HG03378 (cell line): ENCODE data around the gene PAPOLB.

ENCODE experiments used
- ATAC-seq: cut with Tn5 transposase; IDR thresholded peaks from one replicate; pipeline ENCODE4 v1.9.1; 2021; ENCODE audit warnings: mild to moderate bottlenecking, moderate library complexity; ENCODE audit not compliant: unreplicated experiment

Gene PAPOLB

DNA sequence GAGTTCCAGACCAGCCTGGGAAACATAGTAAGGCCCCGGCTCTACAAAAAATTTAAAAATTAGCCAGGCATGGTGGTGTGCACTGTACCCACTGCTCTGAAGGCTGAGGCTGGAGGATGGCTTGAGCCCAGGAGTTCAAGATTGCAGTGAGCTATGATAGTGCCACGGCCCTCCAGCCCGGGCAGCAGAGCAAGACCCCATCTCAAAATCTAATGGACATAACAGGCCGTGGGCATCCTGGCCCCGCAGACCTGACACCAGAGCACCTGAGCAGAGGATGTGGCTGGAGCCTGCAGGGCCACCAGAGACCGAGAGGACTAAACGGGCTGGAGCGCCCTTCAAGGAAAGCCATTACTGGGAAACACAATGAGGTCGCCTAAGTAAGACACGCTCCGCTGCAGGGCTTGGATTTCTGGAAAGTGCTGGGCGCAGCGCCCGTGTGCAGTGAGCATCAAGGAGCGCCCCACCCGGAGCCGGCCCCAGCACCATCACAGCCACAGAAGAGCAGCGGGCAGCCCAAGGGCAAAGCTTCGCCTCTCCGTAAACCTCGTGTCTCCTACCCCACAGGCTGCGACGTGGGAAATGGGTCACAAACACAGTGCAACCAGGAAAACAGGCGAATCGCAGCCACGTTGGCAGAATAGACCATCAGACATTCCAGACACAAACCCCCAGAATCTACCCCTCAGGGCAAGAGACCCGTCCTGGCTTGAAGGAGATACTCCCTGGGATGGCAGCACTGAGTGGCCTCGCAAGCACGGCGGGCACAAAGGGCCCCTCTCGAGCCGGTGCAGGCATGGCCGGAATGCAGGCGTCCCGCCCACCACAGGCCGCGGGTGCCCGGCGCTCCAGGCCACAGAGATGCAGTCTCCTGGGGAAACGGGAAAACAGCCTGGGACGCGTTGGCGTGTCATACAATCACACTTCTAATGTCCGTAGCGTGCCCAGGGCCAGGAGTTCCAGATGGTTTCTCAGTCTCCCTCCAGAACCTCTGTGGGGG, 16.8 kb upstream of the PAPOLB start:
- no peak for ATAC-seq

- no peak for ATAC-seq
Observed at GRCh38 chr7:4876586-4876985, 14.8 kb upstream of the PAPOLB start.

DNA sequence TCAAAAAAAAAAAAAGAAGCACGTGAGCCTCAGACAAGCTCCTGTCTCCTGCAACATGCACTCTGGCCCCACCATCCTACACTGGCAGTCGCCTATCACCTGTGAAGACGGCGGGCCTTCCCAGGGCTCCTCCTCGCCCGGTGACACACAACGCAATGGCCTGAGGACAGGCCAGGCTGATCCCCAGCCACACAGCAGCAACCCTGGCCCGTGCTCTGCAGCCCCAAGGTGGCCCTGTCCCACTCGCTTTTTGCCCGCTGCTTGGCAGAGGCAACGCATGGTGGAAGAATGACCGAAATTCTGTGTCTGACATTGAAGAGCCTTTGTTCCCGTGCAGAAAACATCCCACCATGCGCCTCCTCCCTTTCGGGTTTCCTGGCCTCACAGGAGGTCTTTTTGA, 13.6 kb upstream of the PAPOLB start:
- no peak for ATAC-seq

- no peak for ATAC-seq
Observed at GRCh38 chr7:4873071-4873944, 11.5 kb upstream of the PAPOLB start.

GRCh38 chr7:4871930-4872675, 10.3 kb upstream of the PAPOLB start:
- no peak for ATAC-seq

GRCh38 chr7:4871056-4871680, 9.3 kb upstream of the PAPOLB start:
- ATAC-seq = no peak

- no peak for ATAC-seq
Observed at GRCh38 chr7:4868493-4868892, 6.7 kb upstream of the PAPOLB start.

DNA sequence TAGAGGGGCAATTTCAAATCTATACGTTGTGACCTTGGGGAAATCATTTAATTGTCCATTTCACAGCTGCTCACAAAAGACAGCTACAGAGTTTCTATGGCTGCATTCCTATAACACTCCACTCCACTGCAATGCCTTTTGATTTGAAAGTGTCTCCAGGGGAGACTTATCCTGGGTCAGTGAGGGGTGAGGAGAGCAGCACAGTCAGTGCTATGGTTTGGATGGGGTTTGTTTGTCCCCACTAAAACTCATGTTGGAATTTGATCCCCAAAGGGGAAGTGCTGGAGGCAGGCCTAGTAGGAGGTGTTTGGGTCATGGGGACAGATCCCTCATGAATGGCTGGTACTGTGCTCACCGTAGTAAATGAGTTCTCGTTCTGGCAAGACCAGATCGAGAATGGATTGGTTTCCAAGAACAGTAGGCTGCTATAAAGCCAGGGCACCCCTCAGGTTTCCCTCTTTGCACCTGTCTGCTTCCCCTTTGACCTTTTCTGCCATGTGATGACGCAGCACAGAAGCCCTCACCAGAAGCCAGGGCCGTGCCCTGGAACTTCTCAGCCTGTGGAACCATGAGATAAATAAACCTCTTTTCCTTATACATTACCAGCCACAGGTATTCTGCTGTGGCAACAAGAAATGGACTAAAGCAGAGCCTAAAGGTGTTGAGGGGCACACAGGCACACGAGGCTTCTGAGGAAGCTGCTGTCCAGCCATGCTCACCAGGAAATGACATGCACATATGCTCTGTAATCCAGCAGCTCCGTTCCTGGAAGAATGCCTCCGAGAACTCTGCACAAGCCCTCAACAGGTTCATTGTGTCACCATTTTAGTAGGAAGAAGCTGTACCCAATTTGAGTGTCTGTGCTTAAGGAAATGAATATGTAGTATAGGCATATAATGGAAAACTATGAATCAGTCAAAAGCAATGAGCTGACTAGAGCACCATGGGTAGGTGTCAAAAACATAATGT, 5.0 kb upstream of the PAPOLB start:
- ATAC-seq = no peak

GRCh38 chr7:4862156-4862555, 326 bp upstream of the PAPOLB start:
- no peak for ATAC-seq

GRCh38 chr7:4861227-4861626, 603 bp downstream of the PAPOLB start:
- ATAC-seq = no peak

DNA sequence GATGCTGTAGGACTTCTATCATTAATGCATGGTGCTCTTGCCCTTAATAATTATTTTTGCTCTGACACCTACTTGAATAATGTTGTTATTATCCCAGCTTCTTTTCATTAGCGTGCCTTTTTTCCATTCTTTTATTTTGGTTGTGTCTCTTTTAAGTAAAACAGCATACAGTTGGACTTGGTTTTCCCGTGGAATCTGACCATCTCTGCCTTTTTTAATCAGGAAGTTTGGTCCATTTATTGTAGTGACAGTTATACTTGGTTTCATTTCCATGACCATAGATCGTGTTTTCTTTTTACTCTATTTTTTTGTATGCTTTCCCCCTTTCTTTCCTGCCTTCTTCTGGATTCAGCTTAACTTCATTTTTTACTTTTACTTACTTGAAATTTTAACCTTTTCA, 4.6 kb downstream of the PAPOLB start:
- no peak for ATAC-seq

DNA sequence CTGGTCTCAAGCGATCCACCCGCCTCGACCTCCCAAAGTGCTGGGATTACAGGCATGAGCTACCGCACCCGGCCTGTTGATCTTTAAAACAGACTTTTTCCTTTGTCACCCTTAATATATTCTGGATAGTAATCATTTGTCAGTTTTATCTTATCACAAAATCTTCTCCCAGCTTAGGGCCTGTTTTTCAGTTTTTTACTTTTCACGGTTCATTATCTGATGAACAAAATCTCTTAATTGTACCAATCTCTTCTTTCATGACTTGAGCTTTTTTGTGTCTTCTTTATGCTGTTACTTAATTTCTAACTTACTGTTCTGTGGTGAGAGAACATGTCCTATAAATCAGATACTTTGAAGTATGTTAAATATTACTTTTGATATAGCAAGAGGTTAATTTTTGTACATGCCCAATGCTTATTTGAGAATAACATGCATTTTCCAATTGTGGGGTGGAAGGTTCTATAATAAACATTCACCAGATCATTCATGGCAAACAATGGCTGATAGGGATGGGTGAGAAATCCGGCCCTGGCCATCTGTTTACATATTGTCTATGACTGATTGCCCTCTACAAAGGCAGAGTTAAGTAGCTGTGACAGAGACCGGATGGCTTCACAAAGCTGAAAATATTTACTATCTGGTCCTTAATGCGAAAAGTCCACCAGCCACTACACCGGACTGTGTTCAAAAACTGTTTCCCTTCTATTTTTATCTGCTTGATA, 5.3 kb downstream of the PAPOLB start:
- no peak for ATAC-seq

GRCh38 chr7:4854916-4855315, 6.9 kb downstream of the PAPOLB start:
- ATAC-seq = no peak

- ATAC-seq = no peak
Observed at GRCh38 chr7:4851459-4852422, 10.1 kb downstream of the PAPOLB start.

GRCh38 chr7:4850262-4850795, 11.5 kb downstream of the PAPOLB start:
- no peak for ATAC-seq

GRCh38 chr7:4849390-4849789, 12.4 kb downstream of the PAPOLB start:
- no peak for ATAC-seq

DNA sequence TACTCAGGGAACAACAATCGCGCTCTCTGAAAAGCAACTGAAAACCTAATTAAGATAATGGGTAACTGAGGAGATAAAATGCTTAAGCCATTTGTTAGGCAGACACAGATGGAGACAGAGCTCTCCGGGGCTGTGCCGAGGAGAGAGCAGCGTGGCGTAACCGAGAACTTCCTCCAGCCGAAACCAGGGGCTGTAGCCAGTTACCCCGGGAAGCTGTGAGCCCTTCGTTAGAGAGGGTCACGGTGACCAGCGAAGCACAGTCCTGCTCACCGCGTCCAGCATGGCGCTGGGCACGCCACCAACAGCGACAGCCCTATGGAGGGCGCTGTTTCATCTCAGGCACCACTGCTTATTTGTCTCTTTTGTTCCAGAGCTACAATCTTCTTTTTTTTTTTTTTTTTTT, 16.1 kb downstream of the PAPOLB start:
- ATAC-seq = no peak
